ENCODE data around the gene CFAP100.

GRCh38 chr3:126446301-126446700, 51.6 kb downstream of the CFAP100 start:
- no peak for TF ChIP-seq CTCF (conservative IDR thresholded peaks at IDR 0.05; ENCODE audit: low read depth, low read length)
- TF ChIP-seq EZH2phosphoT487 (IDR thresholded peaks at IDR 0.05; ENCODE audit: borderline replicate concordance, low read length) = no peak

All from PC-3 (cell line).